Dedifferentiated amniotic fluid mesenchymal stem cell (primary cell): ENCODE data around the gene AKAP6.
"Not testable (repeated sequence)": the region's sequence is repeated elsewhere in the genome, so short reads cannot be mapped to it uniquely, and the experiment has no call there.

Experiments
- DNase-seq: peaks from one replicate; pipeline ENCODE4 v3.0.0-alpha.2; 2016; ENCODE audit errors: extremely low spot score

AKAP6 gene

DNA sequence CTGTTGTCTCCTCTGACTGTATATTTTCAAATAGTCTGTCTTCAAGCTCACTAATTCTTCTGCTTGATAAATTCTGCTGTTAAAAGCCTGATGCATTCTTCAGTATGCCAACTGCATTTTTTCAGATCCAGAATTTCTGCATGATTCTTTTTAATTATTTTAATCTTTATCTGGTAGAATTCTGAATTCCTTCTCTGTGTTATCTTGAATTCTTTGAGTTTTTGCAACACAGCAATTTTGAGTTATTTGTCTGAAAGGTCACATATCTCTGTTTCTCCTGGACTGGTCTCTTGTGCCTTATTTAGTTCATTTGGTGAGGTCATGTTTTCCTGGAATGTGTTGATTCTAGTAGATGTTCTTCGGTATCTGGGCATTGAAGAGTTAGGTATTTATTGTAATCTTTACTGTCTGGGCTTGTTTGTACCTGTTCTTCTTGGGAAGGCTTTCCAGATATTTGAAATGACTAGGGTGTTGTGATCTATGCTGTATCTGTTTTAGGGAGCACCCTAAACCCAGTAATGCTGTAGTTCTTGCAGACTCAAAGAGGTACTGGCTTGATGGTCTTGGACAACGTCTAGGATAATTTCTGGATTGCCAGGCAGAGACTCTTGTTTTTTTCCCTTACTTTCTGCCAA is 415.8 kb downstream of the AKAP6 start:
- DNase-seq: no peak

- DNase-seq: no peak
Measured at GRCh38 chr14:32754209-32754608, 425.1 kb downstream of the AKAP6 start.

DNA sequence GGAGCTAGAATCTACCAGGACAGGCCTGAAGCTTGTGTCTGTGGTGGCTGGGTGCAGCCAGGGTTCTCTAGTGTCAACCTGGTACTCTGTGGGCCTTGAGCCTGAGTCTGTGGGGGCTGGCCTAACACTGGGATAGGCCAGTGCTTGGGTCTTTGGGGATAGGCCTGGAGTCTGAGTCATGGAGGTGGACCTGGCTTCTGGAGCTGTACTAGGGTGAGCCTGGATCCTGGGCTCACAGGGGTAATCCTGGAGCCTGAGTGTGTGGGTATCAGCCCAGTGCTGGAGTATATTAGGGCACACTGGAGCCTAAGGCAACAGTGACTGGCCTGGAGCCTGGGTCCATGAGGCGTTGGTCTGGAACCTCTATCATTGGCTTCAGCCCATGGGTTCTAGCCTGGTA is 427.1 kb downstream of the AKAP6 start:
- DNase-seq: no peak

GRCh38 chr14:32756775-32757174 is 427.7 kb downstream of the AKAP6 start:
- no peak for DNase-seq

GRCh38 chr14:32757568-32757967 is 428.5 kb downstream of the AKAP6 start:
- no peak for DNase-seq

DNA sequence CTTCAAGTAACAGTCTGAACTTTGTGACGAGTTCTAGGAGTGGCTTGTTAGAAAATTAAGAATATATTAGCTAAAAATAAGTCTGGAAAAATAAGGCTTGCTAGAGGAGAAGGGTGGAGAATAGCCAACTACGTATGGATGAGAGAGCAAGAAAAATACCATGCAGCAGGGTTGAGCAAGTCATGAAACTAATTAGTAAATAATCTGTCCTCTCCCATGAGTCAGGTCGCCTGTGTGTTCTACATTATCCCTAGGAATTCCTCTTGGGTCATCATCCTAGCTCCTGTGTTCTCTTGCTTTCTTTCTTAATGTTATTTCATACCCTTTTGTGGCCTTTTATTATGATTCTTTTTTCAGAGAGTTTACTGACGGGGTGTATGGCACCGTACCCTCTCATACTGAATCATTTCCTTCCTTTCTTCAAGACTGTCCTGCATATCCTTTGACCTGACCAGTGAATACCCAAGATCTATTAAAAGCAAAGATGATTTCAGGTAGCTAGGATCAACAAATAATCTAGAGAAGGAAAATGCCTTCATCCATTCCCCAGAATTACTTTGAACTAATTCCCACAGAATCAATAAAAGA is 432.4 kb downstream of the AKAP6 start:
- DNase-seq: no peak

DNA sequence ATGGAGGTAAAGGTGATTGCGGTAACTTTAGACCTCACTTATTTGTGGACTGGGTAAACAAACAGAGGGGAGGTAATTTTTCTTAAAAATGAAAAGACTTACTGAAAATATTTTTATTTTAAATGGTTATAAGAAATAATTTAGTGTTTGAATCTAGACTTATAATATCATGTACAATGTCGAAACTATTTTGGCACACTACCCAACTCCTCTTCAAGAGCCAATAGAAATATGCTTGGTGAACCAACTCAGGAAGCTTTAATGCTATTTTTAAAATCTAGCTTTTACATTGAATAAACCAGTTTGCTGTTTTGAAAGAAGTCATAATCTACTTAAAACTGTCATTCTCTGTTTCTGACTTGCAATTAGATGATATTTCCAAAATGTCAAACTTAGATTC is 433.8 kb downstream of the AKAP6 start:
- DNase-seq: no peak

DNA sequence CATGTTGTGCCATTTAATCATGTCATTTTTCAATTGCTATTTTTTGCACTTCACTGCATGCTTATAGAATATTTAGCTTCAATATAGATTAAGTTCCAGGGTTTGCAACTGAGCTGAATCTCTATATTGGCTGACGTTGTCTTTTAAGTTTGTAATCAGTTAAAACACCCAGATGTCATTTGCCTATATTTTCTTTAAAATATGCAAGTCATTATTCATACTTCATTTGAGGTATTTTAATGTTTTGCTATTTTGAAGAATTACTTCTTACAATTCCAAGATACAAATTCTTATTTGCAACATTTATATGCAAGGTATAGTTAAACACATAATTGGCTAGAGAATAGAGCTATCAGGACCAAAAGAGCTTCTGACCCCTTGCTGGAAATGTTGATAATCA is 434.6 kb downstream of the AKAP6 start:
- DNase-seq: no peak

GRCh38 chr14:32764131-32764530 is 435.0 kb downstream of the AKAP6 start:
- DNase-seq: no peak

GRCh38 chr14:32770422-32770821 is 441.3 kb downstream of the AKAP6 start:
- no peak for DNase-seq

DNA sequence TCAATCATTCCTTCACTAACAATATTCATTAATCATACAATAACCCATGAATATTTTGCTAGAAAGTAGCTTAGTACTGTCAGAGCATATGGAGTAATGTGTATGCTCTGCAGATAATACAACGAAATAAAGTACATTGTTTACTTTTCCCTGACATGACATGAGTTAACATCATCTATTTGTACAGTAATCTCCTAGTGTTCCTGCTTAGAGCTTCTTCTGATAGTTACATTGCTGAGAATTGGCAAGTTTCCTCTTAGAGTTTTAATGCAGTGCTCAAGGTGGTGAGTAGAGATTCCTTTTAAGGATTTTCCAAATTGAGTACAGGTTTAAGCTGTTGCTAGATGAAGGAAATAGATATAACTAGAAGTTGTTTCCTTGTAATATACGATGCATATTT is 445.1 kb downstream of the AKAP6 start:
- no peak for DNase-seq

- DNase-seq: no peak
Measured at GRCh38 chr14:32779840-32780239, 450.7 kb downstream of the AKAP6 start.

- DNase-seq: no peak
Measured at GRCh38 chr14:32784405-32784804, 455.3 kb downstream of the AKAP6 start.

DNA sequence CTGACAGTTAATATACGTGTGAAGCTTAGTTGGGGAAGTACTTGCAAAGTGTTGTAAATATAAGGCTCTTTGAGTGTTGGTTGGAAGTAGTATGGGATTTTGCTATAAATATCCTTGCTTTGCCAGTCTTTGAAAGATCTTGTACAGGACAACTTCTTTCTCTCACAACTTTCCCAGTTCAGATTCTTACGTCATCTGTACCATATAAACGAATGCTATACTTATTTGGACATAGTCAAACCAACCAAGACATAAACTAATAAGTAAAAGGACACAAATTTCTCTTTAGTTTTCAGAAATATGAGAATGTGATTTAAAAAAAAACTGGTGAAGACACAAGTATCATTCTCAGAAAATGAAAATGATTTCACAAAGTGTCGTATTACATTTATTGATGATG is 456.5 kb downstream of the AKAP6 start:
- no peak for DNase-seq

DNA sequence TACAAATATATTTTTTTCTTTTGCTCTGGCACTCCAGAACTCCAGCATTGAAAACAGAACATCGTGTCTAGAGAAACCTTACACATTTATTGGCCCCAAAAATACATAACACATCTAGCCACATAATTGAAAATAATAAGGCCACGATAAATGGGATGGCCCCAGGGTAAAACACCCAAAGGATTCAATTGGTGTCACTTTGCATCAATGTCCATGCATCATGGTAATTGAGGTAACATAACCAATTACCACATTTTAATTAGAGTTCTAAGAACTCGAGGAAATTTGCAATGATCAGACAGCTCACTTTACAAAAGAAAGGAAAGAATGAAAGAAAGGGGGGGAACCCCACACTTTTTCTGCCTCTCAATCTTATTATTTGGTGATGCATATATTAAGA is 457.8 kb downstream of the AKAP6 start:
- no peak for DNase-seq

GRCh38 chr14:32793033-32793432 is 463.9 kb downstream of the AKAP6 start:
- DNase-seq: not testable (repeated sequence)

- no peak for DNase-seq
Measured at GRCh38 chr14:32800320-32800719, 471.2 kb downstream of the AKAP6 start.

DNA sequence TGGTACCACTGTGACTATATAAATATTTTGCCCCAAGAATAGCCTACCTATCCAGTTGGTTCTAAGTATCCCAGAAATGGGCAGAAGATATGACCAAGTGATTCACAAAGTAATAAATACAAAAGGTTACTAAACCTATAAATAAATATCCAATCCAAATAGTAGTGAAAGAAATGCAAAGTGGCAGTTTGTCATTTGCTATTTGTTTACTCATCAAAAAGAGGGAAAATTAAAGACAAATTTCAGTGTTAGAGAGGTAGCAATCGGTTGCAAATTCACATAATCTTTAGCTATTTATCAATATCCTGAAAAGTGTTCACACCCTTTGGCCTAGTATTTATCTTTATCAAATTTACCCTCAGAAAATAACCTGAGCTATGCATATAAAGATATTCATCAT is 473.2 kb downstream of the AKAP6 start:
- DNase-seq: no peak

DNA sequence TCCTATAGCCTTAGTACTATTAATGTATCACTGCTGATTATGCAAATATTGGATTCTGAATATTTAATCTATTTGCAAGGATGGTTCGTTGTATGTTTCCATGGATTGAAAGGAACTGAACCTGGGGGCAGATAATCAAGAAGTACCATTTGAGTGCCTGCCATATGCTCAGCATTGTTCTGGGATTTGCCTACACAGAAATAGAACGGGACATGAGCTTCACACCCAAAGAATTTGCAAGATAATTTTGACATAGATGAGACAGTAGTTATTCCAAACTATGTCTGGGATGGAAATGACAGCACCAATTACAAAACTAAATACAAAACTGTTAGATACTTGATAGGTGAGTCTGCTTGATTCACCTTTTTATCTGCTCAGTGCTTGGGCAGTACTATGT is 476.9 kb downstream of the AKAP6 start:
- no peak for DNase-seq

GRCh38 chr14:32808644-32809043 is 479.5 kb downstream of the AKAP6 start:
- DNase-seq: peak; percentile 48

GRCh38 chr14:32809255-32809654 is 480.2 kb downstream of the AKAP6 start:
- no peak for DNase-seq

DNA sequence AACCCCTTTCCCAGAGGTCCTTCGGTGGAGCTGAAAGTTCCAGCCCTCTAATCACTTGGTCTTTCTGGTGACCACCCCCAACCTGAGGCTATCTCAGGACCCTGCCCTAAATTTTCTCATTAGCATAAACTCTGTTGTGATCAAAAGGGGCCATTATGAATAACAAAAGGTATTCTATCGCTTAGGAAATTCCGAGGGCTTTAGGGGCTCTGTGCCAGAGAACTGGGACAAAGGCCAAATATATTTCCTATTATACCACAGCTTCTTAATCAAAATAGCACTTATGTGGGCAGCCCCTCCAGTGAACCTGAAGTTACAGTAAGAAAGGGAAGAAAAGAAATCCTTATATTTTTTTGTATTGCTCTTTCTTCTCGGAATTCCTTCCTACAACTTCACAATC is 484.3 kb downstream of the AKAP6 start:
- no peak for DNase-seq

DNA sequence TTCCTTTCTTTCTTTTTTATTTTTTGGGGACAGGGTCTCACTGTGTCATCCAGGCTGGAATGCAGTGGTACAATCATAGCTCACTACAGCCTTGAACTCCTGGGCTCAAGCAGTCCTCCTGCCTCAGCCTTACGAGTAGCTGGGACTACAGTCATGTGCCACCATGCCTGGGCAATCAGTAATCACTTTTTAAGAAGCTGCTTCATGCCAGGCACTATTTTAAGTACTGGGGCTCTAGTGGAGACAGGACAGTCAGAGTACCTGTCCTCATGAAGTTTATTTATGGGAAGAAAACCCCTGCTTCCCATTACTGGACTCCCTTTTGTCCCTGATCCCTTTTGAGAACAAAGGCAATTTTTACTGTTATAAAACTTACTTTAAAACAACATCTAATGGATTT is 485.6 kb downstream of the AKAP6 start:
- DNase-seq: no peak

DNA sequence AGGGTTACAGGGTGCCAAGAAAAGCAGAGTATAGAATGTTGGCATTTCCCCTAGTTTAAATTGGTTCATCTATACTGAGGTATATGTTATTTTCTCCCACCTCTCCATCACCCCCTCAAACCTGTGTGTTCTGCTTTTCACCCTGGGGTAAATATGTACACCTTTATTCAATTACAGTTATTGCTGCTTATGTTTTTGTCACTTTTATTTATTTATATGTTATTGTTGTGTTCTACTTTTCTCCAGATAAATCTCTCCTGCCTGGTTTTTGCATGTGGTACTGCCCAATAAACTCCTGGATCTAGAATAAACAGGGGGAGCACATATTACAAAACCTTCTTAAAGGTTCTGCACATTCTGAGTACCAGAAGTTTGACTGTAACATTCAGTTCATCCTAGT is 487.5 kb downstream of the AKAP6 start:
- DNase-seq: no peak
